Right kidney (tissue), 1 donor: ENCODE measurements around the gene EVA1C.
"Not testable (repeated sequence)": the region's sequence is repeated elsewhere in the genome, so short reads cannot be mapped to it uniquely, and the experiment has no call there.

Experiments
- DNase-seq: peaks from one replicate; pipeline ENCODE4 v3.0.0-alpha.2; 2016

The EVA1C gene

GRCh38 chr21:32503641-32504040 lies 91.1 kb downstream of the EVA1C start:
- DNase-seq = not testable (repeated sequence)

DNA sequence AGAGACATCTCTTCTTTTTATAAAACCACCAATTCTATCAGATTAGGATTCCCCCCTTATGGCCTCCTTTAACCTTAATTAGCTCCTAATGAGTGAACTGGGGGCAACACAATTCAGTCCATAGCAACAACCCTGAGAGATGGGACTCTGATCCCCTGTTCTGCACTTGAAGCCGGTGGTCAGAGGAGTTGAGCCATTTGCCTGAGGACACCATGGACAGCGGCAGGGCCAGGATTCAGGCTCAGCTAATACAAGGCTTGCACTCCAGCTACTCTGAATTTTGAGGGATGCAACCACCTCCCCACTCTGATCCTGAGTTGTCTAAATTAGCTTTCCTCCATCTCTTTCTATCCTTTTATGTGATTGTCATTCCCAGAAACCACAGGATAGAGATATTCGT lies 93.3 kb downstream of the EVA1C start:
- DNase-seq = not testable (repeated sequence)

GRCh38 chr21:32506411-32506965 lies 94.0 kb downstream of the EVA1C start:
- DNase-seq = not testable (repeated sequence)

GRCh38 chr21:32507342-32507919 lies 94.9 kb downstream of the EVA1C start:
- no peak for DNase-seq

DNA sequence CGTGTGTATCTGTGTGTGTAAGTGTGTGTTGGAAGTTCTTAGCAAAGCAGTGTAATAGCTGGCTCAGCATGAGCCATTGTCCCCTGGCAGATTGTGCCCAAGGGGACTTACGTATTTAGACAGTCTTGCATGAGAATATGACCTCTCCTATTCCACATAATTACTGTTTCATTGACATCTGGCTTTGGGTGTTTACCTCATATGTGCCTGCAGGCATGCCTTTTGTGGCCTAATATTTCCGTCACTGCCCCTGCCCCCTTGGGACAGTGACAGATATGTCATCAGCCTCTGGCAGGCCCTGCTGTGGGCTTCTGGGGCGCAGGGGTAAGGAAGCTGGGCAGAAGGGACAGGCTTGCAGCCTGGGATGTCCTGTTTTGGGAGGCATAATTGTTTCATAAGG lies 95.5 kb downstream of the EVA1C start:
- not testable (repeated sequence) for DNase-seq

- DNase-seq = no peak
Observed at GRCh38 chr21:32508558-32508957, 96.1 kb downstream of the EVA1C start.

DNA sequence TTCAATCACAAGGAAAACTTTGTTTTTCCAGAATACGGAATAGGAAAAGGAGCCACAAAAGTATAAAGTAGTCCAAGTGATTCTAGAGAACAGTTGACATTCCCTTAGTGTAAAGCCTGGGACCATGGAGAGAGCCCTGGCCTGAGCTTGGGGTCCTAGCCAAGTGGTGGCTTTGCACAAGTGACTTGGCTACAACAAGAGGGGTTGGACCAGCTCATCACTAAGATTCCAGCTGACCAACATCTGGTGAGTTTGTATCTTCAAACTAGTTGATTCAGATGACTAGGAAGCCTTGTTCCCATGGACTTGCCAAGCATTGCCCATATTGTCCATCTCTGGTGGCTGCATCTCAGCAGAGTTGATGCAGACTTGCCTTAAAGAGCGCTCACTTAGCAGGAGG lies 96.5 kb downstream of the EVA1C start:
- DNase-seq = not testable (repeated sequence)

DNA sequence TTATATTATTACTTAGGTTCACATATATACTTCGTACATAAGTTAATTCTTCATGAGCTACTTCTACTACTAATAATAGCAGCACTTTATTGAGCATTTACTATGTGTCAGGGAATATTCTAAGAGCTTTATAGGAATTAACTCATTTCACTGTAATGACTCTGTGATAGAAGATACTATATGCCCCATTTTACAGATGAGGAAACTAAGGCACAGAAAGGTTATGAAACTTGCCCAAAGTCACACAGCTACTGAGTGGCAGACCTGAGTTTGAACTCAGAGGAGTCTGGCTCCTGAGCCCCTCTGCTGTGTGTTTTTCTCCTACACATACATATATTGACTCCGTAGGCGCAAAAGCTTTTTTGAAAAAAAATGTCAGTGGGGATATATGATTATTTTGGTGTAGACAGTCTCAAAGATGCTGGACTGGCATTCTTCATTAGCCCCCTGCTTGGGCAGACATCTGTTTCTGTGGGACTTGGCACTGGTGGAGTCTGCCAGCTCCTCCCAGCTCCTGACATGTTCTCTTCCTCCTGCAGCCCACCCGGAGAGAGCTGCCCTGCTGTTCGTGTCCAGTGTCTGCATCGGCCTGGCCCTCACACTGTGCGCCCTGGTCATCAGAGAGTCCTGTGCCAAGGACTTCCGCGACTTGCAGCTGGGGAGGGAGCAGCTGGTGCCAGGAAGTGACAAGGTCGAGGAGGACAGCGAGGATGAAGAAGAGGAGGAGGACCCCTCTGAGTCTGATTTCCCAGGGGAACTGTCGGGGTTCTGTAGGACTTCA lies 102.0 kb downstream of the EVA1C start:
- no peak for DNase-seq

GRCh38 chr21:32515874-32516273 lies 103.4 kb downstream of the EVA1C start:
- DNase-seq = no peak

DNA sequence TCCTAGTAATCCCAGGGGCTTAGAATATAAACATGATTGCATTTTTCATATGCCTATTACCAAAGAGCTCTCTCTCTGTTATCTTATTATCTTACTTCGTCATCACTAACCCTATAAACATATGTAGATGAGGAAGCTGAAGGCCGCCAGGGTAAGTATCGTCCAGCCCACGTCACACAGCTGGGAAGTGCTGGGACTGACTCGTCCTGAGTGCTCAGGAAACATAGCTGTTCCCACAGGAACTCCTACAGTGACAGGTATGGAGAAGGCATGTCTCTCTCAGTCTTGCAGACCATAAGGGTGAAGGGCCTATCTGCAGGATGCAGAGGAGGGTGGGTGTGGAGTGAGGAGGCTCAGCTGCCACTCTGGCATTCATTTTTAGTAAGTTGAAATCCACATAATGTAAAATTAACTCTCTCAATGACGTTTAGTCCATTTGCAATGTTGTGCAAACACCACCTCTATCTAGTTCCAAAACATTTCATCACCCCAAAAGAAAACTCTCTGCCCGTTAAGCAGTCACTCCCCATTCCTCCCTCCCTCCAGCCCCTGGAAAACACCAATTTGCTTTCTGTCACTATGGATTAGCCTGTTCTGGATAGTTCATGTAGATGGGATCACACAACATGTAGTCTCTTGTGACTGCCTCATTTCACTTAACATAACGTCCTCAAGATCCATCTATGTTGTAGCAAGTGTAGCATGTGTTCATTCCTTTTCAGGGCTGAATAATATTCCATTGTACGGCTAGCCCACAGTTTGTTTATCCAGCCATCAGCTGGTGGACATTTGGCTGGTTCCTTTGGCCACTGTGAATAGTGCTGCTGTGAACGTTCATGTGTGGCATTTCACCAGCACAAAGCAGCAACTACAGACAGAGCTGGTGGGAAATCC lies 104.5 kb downstream of the EVA1C start:
- DNase-seq = no peak

DNA sequence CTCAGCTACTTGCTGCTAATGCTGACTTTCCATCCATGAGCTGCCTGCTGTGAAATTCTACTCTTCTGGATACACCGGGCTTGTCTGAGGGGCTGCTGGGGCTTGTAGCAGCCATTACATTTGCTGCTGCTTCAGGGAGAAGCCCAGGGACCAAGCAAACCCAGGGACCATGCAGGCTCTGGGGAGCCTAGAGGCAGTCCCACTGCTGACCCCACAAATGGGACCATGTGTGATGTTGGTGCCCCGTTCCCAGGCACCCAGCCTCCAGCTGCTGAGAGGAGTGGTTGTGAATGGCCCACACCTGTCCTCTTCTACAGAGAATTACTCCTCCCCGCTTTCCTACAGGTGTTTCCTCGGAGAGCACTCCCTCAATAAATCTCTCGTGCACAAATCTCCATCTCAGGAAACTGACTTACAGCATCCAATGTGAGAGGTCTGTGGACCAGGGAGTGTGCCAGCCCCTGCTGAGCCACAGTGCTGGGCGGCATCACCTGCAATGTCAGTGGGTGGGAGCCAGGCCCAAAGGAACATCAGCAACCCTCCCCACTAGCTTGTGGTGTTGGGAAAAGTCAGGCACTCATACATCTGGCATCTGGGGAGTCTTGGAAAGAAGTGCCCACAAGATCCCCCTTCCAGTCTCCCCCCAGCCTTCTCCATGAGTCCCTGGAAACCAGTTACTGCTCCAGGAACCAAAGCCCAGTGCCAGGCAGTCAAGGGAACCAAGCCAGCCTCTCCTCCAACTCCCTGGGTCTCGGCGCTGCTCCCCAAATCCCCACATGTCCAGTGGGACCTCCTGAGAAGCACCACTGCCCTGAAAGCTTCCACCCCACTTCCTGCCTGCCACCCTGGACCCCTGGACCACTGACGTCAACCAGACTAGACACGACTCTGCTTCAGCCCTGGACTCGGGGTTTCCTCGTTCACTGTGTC lies 107.7 kb downstream of the EVA1C start:
- no peak for DNase-seq

- DNase-seq = no peak
Observed at GRCh38 chr21:32520875-32521735, 108.6 kb downstream of the EVA1C start.

DNA sequence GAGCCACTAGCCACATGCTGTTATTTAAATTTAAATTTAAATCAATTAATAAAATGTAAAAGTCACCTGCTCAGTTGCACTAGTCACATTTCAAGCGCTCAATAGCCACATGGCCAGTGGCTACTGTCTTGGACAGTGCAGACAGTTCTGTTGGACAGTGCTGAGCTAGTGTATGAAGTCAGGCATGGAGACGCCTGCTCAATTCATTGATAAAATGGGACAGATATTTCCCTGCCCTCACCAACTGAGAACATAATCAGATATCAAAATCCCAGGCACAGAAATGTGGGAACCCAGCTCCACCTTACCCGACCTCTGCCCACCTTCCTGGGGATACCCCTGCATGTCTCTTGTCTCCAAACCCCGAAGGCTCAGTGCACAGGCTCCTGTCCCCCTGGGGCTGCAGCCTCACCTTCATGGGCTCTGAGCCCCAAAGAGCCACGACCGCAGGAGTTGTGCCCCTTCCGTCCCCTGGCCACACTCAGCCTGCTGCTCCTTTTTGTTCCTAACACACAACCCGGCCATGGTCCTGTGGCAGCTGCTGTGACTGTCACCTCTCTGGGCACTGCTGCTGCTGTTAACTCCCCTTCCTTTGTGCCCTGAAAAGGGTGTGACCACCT lies 109.3 kb downstream of the EVA1C start:
- DNase-seq = no peak

DNA sequence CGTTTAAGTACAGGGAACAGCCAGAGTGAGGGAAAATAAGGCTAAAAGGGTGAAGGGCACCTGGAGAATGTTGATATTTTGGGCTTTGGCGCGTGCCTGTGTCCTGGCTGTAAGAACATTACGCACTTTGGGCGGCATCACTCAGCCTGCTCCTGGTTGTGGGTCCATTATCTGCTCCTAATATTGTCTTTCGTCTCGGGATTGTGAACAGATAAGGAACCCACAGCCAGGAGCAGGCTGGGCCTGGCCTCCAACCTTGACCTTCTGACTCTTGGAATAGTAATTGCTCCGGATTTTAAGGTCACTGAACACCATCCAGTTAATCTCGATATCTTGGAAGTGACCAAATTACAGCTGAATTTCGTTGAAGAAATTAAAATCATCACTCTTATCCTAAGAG lies 111.0 kb downstream of the EVA1C start:
- no peak for DNase-seq

DNA sequence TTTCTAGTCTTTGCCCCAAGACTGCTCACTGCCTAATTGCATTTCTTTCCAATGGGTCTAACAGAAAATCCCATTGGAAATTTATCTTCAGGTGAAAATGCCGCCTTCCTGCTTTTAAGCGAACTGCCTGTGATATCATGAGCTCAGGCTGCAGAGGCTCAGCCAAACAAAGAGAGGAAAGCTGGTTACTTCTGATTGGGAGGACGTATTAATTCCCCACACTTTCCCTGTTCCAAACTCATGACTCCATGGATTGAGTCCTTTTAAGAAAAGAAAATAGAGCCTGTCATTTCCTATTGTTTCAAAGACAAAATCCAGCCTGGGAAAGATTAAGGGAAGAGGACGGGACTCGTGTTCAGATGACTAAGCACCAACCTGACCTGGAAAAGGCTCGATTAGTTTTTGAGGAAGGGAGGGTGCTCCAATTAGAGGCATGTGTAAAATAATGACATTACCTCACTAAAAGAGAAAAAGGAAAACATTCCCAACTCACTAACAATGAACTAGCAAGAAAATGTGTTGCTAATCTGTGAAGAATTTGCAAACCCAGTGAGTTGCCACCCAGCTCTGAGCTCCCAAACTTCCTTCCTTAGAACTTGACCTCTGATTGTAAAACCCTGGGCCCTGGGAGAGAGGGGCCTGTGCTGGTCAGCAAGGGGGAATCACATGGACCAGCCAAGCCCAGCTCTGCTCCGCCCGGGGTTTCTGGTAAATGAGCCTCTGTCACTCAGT lies 111.6 kb downstream of the EVA1C start:
- no peak for DNase-seq

- no peak for DNase-seq
Observed at GRCh38 chr21:32525282-32525681, 112.8 kb downstream of the EVA1C start.

- DNase-seq = no peak
Observed at GRCh38 chr21:32529679-32530078, 117.2 kb downstream of the EVA1C start.

DNA sequence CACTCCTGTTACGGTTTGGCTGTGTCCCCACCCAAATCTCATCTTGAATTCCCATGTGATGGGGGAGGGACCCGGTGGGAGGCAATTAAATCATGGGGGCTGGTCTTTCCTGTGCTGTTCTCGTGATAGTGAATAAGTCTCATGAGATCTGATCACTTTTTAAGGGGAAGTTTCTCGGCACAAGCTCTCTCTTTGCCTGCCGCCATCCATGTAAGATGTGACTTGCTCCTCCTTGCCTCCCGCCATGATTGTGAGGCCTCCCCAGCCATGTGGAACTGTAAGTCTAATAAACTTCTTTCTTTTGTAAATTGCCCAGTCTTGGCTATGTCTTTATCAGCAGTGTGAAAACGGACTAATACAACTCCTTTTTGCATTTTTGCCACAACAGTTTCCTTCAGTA lies 118.3 kb downstream of the EVA1C start:
- not testable (repeated sequence) for DNase-seq

- DNase-seq = not testable (repeated sequence)
Observed at GRCh38 chr21:32531561-32531960, 119.1 kb downstream of the EVA1C start.
